ENCODE measurements around the gene SLC48A1. TPM values are rescaled to one million over a fixed set of nuclear protein-coding genes. Genes with fewer than 3 reads are reported as not detected.
A peak's percentile ranks its signal among the peaks of the same experiment; 100 is the strongest.

Gene SLC48A1
- total RNA-seq, 2 experiments from 2014 or later: 4.5 to 5.8 TPM

DNA sequence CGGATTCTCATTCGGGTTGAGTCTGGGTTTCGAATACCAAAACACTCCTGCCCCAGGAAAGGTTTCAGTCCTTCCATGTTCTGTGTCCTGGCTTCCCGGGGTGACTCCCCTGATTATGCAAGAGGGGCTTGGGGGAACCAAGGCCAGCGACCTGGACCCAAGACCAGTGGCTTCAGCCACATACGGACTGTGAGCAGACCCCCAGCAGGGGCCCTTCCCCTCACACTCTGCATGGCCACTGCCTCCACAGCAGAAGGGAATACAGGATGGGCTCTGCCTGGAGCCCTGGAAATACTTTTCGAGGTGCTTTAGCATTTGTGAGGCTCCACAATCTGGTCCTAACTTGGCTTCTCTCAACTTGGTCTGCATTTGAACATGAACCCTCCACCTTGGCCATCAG lies 27.5 kb downstream of the SLC48A1 start:
- no peaks in the 10 kb centered on the region for H3K27me3 Mint-ChIP-seq
- DNase-seq: no peak
- ATAC-seq (ENCODE audit: poor library complexity): no peak
- Histone ChIP-seq H3K9me3 (ENCODE audit: control insufficient read depth in 1 of 2, insufficient read depth in 1 of 2, low read length in 2 of 2) (no peaks in the 10 kb centered on the region), H3K27me3 (ENCODE audit: control insufficient read depth in 1 of 2, insufficient read depth in 2 of 2, low read length in 2 of 2) (no peaks in the 10 kb centered on the region), H3K27ac (ENCODE audit: low read depth in 1 of 2, low read length in 2 of 2) (peak overlapping the region in 1 of 2 donors; percentile 9), H3K4me3 (ENCODE audit: low read length) (no peak overlapping the region), H3K4me1 (ENCODE audit: insufficient read depth, low read length) (peaks cover 79% of the 10 kb centered on the region), H3K36me3 (ENCODE audit: insufficient read depth, low read length) (peaks cover 79% of the 10 kb centered on the region)
- no peak overlapping the region for H3K4me3 Mint-ChIP-seq
- H3K36me3 Mint-ChIP-seq (ENCODE audit: low read depth): peaks cover 69% of the 10 kb centered on the region
- peak overlapping the region; percentile 85 for H3K27ac Mint-ChIP-seq
- CTCF ChIA-PET: interaction anchor here (2.4 to 7.3 kb wide), 2 partner anchors 11 to 38 kb away, joined by 26 to 65 read pairs; no protein-coding TSS in a partner anchor
- peaks cover 65% of the 10 kb centered on the region for H3K4me1 Mint-ChIP-seq (ENCODE audit: low read depth)
- POLR2A ChIA-PET: interaction anchor here (2.6 kb wide), 1 partner anchor 12 kb away, joined by 9 read pairs; no protein-coding TSS in a partner anchor
- no peaks in the 10 kb centered on the region for H3K9me3 Mint-ChIP-seq
- intact Hi-C loops (cut with DNase I, micrococcal nuclease): no loop called here
- TF ChIP-seq, protein P1, sequence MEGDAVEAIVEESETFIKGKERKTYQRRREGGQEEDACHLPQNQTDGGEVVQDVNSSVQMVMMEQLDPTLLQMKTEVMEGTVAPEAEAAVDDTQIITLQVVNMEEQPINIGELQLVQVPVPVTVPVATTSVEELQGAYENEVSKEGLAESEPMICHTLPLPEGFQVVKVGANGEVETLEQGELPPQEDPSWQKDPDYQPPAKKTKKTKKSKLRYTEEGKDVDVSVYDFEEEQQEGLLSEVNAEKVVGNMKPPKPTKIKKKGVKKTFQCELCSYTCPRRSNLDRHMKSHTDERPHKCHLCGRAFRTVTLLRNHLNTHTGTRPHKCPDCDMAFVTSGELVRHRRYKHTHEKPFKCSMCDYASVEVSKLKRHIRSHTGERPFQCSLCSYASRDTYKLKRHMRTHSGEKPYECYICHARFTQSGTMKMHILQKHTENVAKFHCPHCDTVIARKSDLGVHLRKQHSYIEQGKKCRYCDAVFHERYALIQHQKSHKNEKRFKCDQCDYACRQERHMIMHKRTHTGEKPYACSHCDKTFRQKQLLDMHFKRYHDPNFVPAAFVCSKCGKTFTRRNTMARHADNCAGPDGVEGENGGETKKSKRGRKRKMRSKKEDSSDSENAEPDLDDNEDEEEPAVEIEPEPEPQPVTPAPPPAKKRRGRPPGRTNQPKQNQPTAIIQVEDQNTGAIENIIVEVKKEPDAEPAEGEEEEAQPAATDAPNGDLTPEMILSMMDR (IDR thresholded peaks at IDR 0.05): no peak

DNA sequence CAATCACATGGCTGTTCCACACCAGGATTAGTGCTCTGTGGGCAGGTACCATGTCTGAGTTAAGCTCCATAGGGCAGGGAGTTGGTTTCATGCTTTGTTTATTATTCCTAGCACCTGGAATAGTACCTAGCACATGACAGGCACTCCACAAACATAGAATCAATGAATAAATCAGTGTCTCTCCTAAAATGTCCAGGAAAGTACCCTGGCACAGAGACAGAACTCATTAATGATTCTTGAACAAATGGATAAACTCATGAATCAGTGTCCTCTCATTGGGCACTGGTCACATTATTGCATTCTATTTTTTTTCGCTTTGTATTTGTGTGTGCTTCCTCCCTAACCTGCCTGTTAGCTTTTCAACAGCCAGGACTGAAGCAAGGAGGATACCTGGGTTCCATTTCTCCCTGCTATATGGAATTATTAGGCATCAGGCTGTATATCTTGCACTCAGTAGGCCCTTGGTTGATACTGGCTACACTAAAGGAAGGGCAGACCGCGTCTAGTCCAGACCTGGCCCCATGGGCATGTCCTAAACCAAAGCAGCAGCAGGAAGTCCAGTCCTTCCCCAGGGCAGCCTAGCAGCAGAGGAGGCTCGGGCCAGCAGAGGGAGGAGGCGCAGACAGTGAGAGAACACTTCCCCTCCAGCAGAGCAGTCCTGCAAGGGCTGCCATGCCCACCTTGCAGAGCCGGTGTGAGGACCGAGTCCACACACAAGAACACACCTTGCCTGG lies 28.3 kb downstream of the SLC48A1 start:
- Mint-ChIP-seq H3K36me3 (ENCODE audit: low read depth) (peaks cover 69% of the 10 kb centered on the region), H3K9me3 (no peaks in the 10 kb centered on the region), H3K27me3 (no peaks in the 10 kb centered on the region), H3K4me1 (ENCODE audit: low read depth) (peaks cover 73% of the 10 kb centered on the region), H3K4me3 (peak overlapping the region; percentile 23), H3K27ac (peak overlapping the region; percentile 85)
- POLR2A ChIA-PET: interaction anchor here (0.9 to 2.6 kb wide), 5 partner anchors 11 to 33 kb away, joined by 3 to 12 read pairs (median 6); no protein-coding TSS in a partner anchor
- H3K9me3 ChIP-seq (ENCODE audit: control insufficient read depth in 1 of 2, insufficient read depth in 1 of 2, low read length in 2 of 2): no peaks in the 10 kb centered on the region
- peaks cover 79% of the 10 kb centered on the region for H3K36me3 ChIP-seq (ENCODE audit: insufficient read depth, low read length)
- H3K27me3 ChIP-seq (ENCODE audit: control insufficient read depth in 1 of 2, insufficient read depth in 2 of 2, low read length in 2 of 2): no peaks in the 10 kb centered on the region
- CTCF ChIA-PET: interaction anchor here (1.1 to 7.3 kb wide), 9 partner anchors 11 to 60 kb away, joined by 3 to 65 read pairs (median 4); partner anchors contain the start of gene HDAC7
- no peak overlapping the region for H3K27ac ChIP-seq (ENCODE audit: low read depth in 1 of 2, low read length in 2 of 2)
- H3K4me1 ChIP-seq (ENCODE audit: insufficient read depth, low read length): peaks cover 86% of the 10 kb centered on the region
- no peak for ATAC-seq (ENCODE audit: poor library complexity)
- intact Hi-C loops (cut with DNase I, micrococcal nuclease): no loop called here
- TF ChIP-seq, protein P1 (IDR thresholded peaks at IDR 0.05): no peak
- no peak overlapping the region for H3K4me3 ChIP-seq (ENCODE audit: low read length)
- no peak for DNase-seq

DNA sequence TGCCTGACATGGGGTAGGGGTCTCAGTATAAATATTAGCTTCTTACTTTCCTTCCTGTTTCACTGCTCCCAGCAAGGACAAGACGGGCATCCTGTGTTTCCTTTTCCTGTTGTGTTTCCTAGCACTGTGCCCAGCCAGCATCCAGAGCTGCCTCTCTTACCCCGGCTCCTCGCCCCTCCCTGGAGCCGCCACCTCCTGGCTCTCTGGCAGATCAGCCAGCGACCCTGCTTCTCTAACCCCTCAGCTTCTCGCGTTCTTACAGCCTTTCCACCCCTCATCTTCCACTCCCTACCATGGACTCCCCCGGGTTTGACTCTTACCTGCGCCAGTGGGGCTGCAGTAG lies 28.8 kb downstream of the SLC48A1 start:
- TF ChIP-seq, protein P1 (IDR thresholded peaks at IDR 0.05): no peak
- H3K36me3 ChIP-seq (ENCODE audit: insufficient read depth, low read length): peaks cover 75% of the 10 kb centered on the region
- H3K27me3 Mint-ChIP-seq: no peaks in the 10 kb centered on the region
- CTCF ChIA-PET: interaction anchor here (1.1 to 7.3 kb wide), 9 partner anchors 10 to 60 kb away, joined by 3 to 65 read pairs (median 4); partner anchors contain the start of gene HDAC7
- DNase-seq (no peak), ATAC-seq (ENCODE audit: poor library complexity) (no peak)
- peaks cover 92% of the 10 kb centered on the region for H3K4me1 ChIP-seq (ENCODE audit: insufficient read depth, low read length)
- peaks cover 68% of the 10 kb centered on the region for H3K36me3 Mint-ChIP-seq (ENCODE audit: low read depth)
- intact Hi-C loops (cut with DNase I, micrococcal nuclease): no loop called here
- no peaks in the 10 kb centered on the region for H3K9me3 ChIP-seq (ENCODE audit: control insufficient read depth in 1 of 2, insufficient read depth in 1 of 2, low read length in 2 of 2)
- peaks cover 78% of the 10 kb centered on the region for H3K4me1 Mint-ChIP-seq (ENCODE audit: low read depth)
- peak overlapping the region in 1 of 2 donors; percentile 18 for H3K27ac ChIP-seq (ENCODE audit: low read depth in 1 of 2, low read length in 2 of 2)
- POLR2A ChIA-PET: interaction anchor here (0.8 to 2.6 kb wide), 7 partner anchors 8 to 32 kb away, joined by 3 to 12 read pairs (median 5); no protein-coding TSS in a partner anchor
- H3K4me3 Mint-ChIP-seq: peak overlapping the region; percentile 23
- no peaks in the 10 kb centered on the region for H3K9me3 Mint-ChIP-seq
- peak overlapping the region; percentile 85 for H3K27ac Mint-ChIP-seq
- H3K4me3 ChIP-seq (ENCODE audit: low read length): no peak overlapping the region
- no peaks in the 10 kb centered on the region for H3K27me3 ChIP-seq (ENCODE audit: control insufficient read depth in 1 of 2, insufficient read depth in 2 of 2, low read length in 2 of 2)
